GM18507 (cell line): ENCODE results near the gene PEDS1.
"Not testable (repeated sequence)": the region's sequence is repeated elsewhere in the genome, so short reads cannot be mapped to it uniquely, and the experiment has no call there.

ENCODE experiments used
- DNase-seq: peaks from one replicate; pipeline ENCODE4 v3.0.0; 2011; ENCODE audit warnings: low read depth; ENCODE audit not compliant: insufficient read length; ENCODE audit errors: extremely low spot score
- FAIRE-seq: peaks from 2 replicates; lab custom pipeline; 2011; peaks lifted over from hg19 to GRCh38; lab: Jason Lieb, UNC

PEDS1 gene

DNA sequence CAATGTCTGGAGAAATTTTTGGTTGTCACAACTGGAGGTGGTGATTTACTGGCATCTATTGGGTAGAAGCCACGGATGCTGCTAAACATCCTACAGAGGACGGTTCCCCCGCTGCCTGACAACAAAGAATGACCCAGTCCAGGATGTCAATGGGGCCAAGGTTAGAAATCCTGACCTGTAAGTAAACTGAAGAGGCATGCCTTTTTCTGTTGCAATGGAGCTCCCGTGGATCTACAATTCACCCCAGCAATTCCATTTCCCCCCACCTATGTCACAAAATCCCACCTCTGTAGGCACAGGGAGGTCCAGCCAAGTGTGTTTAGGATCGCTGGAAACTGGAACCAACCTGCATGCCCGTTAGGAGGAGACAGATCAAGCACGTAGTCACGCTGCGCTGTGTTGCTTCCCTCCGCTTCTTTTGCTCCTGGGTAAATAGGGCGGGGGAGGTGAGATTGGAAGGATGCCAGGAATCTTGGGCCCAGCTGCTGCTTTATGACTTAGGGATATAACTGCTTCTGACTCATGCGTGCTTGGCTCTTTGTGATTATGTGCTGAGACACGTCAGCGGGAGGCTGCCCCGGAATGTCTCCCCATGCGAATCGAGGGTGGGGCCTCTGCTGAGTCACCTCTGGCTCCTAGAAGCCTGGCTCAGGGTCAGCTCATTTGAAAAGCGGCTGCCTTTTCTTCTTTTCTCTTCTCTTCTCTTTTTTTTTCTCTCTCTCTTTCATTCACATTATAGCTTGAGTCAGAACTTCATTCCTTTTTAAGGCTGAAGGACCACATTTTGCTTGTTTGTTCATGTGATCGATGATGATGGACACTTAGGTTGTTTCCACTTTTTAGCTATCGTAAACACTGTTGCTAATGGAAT, 12.4 kb upstream of the PEDS1 start:
- FAIRE-seq (peak; percentile 67), DNase-seq (no peak)

DNA sequence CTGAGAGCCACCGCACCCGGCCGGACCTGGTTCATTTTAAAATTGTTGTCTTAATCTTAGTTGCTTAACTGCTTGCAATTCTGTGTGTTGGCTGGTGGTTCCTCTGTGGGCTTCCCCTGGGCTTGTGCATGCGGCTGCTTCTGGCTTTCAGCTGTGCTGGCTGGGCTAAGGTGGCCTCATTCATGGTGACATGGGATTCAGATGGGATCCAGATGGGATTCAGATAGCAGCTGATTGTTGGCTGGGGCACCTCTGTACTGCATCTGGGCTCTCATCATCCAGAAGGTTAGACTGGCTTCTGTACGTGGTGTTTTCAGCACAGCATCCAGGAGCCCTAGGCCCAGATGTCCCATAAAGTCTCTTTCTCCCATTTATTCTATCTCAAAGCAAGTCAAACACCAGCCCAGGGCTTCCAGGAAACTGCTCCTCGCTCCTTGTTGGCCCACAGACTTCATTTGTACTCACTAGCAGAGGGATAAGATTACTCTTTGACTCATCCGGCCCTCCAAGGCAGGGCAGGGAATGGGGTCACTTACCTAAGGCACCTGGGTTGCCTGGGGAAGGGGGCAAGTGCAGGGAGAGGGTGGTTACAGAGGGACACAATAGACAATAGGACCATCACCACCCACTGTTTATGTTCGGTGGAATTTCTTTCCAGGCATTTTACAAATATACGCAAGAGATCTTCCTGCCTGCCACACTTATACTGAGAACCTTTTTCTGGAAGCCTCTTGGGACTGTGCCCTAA, 10.2 kb upstream of the PEDS1 start:
- FAIRE-seq (no peak), DNase-seq (no peak)

DNA sequence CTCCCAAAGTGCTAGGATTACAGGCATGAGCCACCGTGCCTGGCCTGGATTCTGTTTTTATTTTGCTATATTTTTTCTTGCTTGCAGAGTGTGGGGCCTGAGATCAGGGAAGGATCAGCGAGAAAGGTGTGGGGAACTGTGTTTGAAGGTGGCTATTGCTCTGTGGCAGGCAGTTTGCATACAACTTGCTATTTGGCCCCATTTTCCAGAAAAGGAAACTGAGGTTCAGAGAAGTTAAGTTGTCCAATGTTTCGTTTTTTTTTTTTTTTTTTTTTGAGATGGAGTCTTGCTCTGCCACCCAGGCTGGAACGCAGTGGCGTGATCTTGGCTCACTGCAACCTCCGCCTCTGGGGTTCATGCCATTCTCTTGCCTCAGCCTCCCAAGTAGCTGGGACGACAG, 8.0 kb upstream of the PEDS1 start:
- not testable (repeated sequence) for FAIRE-seq, DNase-seq

GRCh38 chr20:50153153-50153499, 397 bp downstream of the PEDS1 start:
- FAIRE-seq (no peak), DNase-seq (no peak)

DNA sequence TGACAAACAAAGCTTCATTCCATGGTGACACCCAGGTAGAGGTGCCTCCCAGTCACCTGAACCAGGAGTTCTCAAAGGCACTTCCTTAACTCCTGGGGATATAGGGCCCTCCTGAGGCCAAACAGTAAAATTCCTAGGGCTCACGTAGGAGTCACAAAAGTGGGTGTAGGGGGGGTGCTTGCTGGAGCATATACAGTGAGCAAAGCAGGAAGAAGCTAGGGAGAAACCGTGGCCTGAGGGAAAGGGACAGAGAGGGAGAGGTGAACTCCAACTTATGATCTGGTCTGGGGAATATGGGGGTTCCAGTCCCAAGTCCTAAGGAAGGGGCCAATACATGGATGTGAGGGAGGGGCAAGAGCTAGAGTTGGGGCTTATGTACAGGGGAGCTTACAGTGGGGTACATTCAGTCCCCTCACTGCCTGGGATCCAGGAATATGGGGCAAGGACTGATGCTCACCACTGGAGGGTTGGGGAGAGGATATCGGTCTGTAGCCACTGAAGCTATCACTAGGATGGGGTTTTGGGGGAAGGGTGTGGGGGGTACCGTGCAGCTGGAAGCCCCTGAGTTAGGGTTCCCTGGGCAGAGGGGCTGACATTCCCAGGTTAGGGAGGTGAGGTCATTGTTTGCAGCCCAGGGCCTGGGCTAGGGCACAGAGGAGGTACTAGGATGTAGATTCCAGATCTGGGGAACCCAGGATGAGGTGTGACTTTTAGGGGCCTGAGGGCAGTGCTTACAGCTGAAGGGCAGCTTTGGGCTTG, 950 bp downstream of the PEDS1 start:
- FAIRE-seq, result no peak
- DNase-seq, result no peak

DNA sequence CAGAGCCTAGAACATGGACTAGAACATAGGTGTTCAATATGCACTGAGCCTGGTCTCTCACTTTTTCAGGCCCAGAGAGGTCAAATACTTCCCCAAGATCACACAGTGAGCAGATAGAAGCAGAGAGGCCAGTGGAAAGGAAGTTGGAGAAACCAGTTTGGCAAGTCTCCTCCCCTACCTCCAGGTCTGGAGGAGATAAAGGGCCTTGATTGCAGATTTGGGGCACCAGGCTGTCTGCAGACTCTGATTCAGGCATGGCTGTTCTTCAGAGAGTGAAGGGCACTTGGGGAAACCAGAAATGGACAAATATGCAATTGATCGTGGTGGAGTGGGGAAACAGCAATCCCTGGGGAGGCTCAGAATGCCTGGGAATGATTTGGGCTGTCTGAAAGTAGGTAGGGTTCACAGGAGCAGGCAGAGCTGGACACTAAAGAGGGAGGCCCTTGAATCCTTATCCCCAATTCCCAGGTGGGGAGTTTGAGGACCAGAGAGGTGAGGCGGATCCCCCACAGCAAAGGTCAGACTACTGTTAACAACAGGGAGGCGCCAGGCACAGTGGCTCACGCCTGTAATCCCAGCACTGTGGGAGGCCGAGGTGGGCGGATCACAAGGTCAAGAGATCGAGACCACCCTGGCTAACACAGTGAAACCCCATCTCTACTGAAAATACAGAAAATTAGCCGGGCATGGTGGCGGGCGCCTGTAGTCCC, 2.3 kb downstream of the PEDS1 start:
- FAIRE-seq (no peak), DNase-seq (no peak)

DNA sequence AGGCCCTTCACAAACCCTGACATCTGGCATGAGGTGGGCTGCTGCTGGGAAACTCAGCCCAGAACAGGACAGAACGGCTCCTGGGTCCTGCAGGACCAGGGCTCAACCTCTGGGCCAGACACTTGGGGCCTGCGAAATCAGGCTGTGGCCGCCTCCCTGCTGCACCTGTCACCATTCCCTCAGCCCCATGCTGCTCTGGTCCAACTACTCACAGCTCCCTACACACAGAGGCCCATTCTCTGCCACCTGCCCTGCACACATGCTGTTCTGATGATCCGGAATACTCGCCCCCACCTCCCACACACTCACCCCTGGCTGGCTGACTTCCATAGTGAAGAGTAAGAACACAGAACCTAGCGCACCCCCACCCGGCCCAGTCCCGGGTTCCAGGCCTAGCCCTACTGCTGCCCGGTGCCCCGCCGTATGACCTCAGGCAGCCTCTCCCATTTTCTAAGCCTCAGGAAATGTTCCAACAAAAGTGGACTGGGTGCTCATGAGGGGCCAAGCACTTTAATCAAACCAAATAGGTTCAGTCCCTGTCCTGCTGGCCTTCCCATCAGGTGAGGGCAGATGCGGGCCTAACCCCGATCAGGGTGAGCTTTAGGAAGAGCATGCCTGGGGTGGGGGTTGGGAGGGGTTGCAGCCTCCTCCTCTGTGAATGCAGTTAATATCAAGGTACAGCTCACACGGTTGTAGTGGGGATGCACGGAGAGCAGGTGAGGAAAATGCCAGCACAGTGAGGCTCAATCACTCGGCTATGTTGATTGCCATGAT, 3.9 kb downstream of the PEDS1 start:
- FAIRE-seq, result no peak
- DNase-seq, result no peak

DNA sequence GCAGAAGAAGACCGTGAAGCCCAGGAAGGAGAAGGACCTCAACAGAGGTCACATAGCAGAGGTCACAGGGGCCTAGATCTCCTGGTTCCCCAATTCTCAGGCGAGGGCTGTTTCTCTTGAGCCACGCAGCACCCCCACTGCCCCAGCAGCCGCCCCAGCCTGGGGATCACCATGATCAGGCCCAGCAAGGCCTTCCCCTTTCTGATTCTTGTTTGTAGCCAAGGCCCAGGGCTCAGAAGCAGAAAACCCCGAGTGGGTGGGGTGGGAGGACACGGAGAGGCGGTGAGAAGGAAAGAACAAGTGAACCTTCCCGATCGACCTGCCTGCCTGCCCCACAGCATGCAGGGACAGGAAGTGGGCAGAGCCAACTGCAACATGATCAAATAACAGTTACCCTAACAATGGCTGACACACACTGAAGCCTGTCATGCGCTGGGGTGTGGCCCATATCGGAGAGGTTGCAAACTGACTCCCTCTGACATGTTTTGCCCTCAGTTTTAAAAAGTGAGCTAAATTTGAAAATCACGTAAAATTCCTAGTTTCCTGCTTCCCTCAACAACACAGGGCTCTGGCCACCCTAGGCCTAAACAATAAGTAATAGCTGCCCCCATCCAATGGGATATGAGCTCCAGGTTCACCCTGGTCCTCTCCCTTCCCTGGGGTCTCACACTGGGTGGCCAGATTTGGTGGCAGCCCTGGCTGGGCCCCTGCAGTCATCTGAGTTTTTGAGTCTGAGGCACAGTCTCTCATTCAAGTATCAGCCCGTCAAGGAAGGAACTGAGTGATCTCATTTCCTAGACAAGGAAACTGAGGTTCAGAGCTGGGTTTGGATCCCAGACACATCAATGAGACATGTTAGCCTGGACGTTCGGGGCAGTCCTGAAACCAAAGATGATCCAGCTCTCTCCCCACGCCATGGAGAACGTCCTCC, 6.5 kb downstream of the PEDS1 start:
- DNase-seq, result no peak
- FAIRE-seq, result peak; percentile 35

DNA sequence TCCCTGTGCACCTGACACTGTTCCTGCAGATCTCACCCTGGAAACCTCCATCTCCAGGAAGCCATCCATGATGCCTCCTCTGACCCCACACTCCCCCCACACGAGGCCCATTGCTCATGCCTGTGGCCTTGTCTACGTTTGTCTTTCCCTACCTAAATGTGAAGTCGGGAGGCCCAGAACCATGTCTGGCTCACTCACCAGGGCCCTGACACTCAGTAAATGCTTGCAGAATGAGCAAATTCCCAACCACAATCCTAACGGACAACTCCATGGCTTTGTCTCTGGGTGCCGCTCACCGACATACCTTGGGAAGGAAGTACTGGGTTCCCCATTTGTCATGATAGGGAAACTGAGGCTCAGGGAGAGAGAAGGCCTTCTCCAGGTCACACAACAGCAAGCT, 7.3 kb downstream of the PEDS1 start:
- DNase-seq (no peak), FAIRE-seq (no peak)

DNA sequence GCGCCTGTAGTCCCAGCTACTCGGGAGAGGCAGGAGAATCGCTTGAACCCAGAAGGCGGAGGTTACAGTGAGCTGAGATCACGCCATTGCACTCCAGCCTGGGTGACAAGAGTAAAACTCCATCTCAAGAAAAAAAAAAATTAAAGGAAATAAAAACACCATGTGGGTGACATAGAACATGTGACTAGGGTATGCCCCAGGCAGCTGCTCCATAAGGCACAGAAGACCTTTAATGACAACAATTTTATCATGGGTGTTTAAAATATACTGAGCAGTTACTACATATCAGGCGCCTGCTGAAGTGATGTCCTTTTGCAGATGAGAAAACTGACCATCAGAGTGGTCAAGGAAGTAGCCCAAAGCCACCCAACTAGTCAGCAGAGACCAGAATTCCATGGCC, 8.0 kb downstream of the PEDS1 start:
- no peak for DNase-seq
- FAIRE-seq, result no peak

DNA sequence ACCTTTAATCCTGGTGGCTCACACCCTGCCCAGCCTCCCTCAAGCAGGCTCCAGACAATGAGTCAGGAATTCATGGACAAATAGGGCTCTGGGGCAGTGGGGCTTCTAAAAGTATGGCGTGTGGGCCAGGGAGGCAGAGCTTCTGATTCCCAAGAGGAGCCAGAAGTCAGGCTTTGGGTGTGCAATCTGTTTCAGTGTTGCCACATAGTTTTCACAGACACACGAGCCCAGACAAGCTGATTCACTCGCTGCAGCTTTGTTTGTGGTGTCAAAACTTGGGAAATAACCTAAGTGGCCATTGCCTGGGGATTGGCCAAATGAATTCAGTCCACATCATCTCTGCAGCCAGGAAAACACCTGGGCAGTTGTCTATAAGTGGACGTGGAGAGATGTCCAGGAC, 9.2 kb downstream of the PEDS1 start:
- DNase-seq (no peak), FAIRE-seq (no peak)

- DNase-seq, result no peak
- FAIRE-seq, result no peak
These were observed 10.7 kb downstream of the PEDS1 start for GRCh38 chr20:50142812-50143211.

- no peak for DNase-seq
- FAIRE-seq, result no peak
These were observed 11.5 kb downstream of the PEDS1 start for GRCh38 chr20:50141811-50142561.

DNA sequence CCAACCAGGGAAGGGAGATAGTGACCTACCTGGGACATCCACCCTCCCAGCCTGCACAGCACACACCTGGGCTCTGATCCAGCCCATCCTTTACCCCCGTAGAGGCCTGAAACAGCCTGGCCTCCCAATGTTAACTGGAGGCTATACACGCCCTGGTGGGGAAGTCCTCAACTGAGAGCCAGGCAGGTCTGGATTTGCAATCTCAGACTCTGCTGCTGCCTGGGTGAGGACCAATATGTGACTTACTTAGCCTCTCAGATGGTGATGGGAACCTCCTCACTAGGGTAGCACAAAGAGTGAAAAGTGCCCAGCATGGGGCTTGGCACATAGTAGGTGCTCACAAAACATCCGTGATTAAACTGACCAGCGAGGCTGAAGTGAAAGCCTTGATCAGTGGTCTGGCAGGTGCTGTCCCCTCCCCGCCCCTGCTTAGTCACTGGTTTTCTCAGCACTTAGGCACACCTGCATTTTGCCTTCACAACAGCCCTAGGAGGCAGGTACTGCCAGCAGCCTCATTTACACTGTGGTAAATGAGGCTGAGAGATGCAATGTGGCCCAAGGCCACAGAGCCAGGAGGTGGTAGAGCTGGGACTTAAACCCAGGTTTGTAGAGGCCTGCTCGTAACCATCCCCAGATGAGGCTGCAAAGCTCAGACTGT, 12.4 kb downstream of the PEDS1 start:
- DNase-seq (no peak), FAIRE-seq (no peak)

- DNase-seq, result no peak
- no peak for FAIRE-seq
These were observed 13.1 kb downstream of the PEDS1 start for GRCh38 chr20:50140339-50140859.

DNA sequence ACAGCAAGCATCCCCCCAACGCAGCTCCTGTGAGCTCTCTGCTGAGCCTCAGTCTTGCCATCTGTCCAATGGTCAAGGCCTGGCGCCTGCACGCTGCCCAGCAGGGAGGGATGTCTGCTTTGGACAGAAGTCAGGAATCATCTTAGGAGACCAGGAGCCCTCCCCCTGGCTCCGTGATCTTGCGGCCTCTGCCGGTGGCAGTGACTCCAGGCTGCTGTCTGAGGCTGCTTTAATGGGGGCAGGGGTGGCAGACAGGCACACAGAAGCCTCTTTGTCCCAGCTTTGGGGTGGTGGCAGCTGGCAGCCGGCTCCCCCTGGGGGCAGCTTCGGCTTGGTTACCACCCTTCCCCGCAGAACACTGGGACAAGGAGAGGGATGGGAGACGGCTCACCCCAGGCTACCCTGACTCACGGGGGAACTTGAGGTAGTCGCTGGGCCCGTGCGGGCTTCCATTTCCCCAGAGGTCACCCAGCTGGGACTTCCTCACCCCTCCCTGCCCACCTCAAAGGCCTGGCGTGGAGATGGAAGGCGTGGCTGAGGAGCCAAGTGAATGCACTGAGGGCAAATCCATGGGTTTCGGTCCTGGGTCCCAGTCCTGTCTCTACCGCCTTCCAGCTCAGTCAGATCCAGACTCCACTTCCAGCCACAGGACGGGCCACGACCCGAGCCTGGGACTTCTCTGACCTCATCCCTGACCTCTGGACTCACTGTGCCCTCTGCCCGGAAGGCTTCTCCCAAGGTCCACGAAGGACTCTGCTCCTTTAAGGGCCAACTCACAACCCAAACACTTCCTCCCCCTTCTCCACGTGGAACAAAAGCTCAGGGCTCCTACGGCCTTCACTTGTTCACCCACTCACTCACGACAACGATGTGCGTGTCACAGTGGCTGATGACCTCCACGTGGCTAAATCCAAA, 14.8 kb downstream of the PEDS1 start:
- FAIRE-seq (no peak), DNase-seq (no peak)
